Mesothelial cell of epicardium (in vitro differentiated cells): ENCODE measurements around the gene IL20RB. TPM values are rescaled to one million over a fixed set of nuclear protein-coding genes. Genes with fewer than 3 reads are reported as not detected.
A peak's percentile ranks its signal among the peaks of the same experiment; 100 is the strongest.

Source experiments
- DNase-seq, 2 experiments: peaks; one replicate each; pipeline ENCODE4 v3.0.0; 2021; ENCODE audit warnings: low spot score in 2 of 2; ENCODE audit not compliant: unreplicated experiment in 2 of 2
- H3K27ac Mint-ChIP-seq: 2 replicates; pipeline ENCODE4 v1.8.0; 2021; ENCODE audit warnings: mixed read lengths
- H3K27me3 Mint-ChIP-seq: 2 replicates; pipeline ENCODE4 v1.8.0; 2021; ENCODE audit warnings: low read depth, mixed read lengths
- H3K36me3 Mint-ChIP-seq: 2 replicates; pipeline ENCODE4 v1.8.0; 2021; ENCODE audit warnings: mixed read lengths
- H3K4me1 Mint-ChIP-seq: 2 replicates; pipeline ENCODE4 v1.8.0; 2021; ENCODE audit warnings: mixed read lengths
- H3K4me3 Mint-ChIP-seq: 2 replicates; pipeline ENCODE4 v1.8.0; 2021; ENCODE audit warnings: mild to moderate bottlenecking, moderate library complexity, mixed read lengths
- H3K9me3 Mint-ChIP-seq: 2 replicates; pipeline ENCODE4 v1.8.0; 2021; ENCODE audit warnings: mixed read lengths
- total RNA-seq: library from RNA; stranded (reverse); gene quantifications from 3 replicates; pipeline ENCODE4 v1.2.1, GENCODE V29; 2021
- TF ChIP-seq, protein P1 (sequence below): fragments of 200-600 bp; sonication (generic); IDR thresholded peaks from one replicate; pipeline ENCODE4 v1.5.0; 2021; ENCODE audit warnings: antibody characterized with exemption; ENCODE audit not compliant: unreplicated experiment

Gene IL20RB
- total RNA-seq, 1 donor from 2014 or later: 1.8 TPM

DNA sequence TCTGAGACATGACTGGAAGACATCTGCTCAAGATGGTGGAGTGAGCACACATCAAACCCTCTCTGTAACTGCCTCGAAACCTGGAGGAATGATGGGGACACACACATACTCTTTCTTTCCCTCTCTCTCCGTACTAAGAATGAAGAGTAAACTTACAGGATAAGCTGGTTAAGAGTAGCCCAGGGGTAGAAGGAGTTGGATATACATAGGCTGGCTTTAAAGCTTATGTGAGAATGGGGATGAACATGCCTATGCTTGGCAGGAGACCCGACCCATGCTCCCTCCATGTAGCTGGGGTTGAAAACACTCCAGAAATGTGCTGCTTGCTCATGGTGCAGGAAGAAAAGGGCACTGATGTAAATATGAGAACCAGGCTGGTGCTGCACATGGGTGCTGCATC, 68.9 kb downstream of the IL20RB start:
- Mint-ChIP-seq H3K4me1 (no peaks in the 10 kb centered on the region), H3K36me3 (no peaks in the 10 kb centered on the region), H3K27ac (no peak overlapping the region), H3K9me3 (no peaks in the 10 kb centered on the region), H3K4me3 (no peak overlapping the region), H3K27me3 (peaks cover 23% of the 10 kb centered on the region)
- DNase-seq: no peak
- TF ChIP-seq, protein P1, sequence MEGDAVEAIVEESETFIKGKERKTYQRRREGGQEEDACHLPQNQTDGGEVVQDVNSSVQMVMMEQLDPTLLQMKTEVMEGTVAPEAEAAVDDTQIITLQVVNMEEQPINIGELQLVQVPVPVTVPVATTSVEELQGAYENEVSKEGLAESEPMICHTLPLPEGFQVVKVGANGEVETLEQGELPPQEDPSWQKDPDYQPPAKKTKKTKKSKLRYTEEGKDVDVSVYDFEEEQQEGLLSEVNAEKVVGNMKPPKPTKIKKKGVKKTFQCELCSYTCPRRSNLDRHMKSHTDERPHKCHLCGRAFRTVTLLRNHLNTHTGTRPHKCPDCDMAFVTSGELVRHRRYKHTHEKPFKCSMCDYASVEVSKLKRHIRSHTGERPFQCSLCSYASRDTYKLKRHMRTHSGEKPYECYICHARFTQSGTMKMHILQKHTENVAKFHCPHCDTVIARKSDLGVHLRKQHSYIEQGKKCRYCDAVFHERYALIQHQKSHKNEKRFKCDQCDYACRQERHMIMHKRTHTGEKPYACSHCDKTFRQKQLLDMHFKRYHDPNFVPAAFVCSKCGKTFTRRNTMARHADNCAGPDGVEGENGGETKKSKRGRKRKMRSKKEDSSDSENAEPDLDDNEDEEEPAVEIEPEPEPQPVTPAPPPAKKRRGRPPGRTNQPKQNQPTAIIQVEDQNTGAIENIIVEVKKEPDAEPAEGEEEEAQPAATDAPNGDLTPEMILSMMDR: no peak

DNA sequence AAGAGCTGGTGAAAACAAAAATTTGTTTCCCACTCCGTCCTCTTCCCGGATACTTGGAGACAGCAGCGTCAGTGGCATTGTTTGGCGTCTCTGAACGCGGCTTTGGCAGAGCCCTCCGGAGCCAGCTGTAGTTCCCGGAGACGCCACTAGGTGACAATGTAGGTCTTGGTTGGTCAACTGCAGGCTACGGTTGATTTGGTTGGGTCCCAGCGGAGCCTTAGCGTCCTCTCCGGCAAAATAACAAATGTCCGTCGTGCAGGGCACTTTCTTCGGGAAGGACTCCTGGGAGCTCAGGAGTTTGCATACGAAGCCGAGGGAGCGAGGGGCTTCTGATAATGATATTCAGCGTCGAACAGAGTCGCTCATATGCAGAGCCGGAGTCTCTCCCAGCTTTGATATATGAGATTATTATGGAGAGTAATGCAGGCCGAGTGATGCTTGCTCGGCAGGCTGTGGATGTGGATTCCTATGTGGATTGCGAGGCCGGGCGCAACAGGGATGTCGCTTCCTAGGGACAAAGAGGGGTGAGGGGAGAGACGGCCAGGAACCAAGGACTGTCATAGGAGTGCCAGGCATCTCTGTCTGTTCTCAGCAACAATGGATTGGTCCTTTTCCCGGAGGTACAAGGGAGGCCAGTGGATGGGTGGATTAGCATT, 74.8 kb downstream of the IL20RB start:
- H3K9me3 Mint-ChIP-seq: no peaks in the 10 kb centered on the region
- H3K27ac Mint-ChIP-seq: no peak overlapping the region
- TF ChIP-seq, protein P1: peak; percentile 96
- H3K4me1 Mint-ChIP-seq: peaks cover 5% of the 10 kb centered on the region
- H3K27me3 Mint-ChIP-seq: peaks cover 47% of the 10 kb centered on the region
- peak overlapping the region; percentile 71 for H3K4me3 Mint-ChIP-seq
- DNase-seq: peak; percentile 65 to 94
- H3K36me3 Mint-ChIP-seq: no peaks in the 10 kb centered on the region

DNA sequence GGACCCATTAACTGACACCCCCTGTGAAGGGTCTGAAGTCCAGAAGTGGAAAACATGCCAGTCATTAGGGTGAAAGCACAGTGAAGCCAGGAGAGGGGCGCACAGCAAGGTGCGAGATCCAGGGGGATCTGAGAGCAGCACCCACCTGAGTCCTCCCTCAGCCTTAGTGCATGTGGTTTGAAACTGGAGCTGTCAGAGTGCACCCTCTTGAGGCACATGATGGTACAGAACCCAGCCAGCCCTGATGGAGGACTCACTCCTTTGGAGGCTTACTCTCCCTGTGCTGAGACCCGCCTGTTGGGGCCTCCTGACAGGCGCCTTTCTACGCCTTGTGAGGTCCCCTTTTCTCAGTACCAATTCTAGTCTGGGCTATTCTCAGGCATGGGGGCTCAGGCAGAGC, 77.8 kb downstream of the IL20RB start:
- no peak overlapping the region for H3K27ac Mint-ChIP-seq
- no peaks in the 10 kb centered on the region for H3K9me3 Mint-ChIP-seq
- no peak overlapping the region for H3K4me3 Mint-ChIP-seq
- TF ChIP-seq, protein P1: no peak
- H3K36me3 Mint-ChIP-seq: no peaks in the 10 kb centered on the region
- DNase-seq: no peak
- H3K27me3 Mint-ChIP-seq: peaks cover 37% of the 10 kb centered on the region
- peaks cover 5% of the 10 kb centered on the region for H3K4me1 Mint-ChIP-seq

DNA sequence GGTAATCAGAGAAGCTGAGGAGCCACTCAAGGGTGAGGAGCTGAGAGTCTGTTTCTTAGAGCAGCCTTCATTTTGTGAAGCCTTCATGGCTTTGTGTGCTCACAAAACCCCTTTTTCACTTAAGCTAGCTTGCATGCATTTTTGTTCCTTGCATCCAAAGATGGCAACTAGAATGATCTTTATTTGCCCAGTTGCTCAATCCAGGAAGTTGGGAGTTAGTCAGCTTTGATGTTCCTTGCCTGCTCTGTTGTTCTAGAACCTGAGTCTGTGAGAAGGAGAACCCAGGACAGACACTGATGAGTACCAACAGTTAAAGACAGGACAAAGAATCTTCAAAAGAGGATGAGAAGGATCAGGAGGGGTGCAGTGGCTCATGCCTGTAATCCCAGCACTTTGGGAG, 81.8 kb downstream of the IL20RB start:
- peaks cover 5% of the 10 kb centered on the region for H3K27me3 Mint-ChIP-seq
- H3K9me3 Mint-ChIP-seq: no peaks in the 10 kb centered on the region
- no peak overlapping the region for H3K4me3 Mint-ChIP-seq
- TF ChIP-seq, protein P1: no peak
- H3K36me3 Mint-ChIP-seq: no peaks in the 10 kb centered on the region
- H3K27ac Mint-ChIP-seq: no peak overlapping the region
- DNase-seq: no peak
- no peaks in the 10 kb centered on the region for H3K4me1 Mint-ChIP-seq

DNA sequence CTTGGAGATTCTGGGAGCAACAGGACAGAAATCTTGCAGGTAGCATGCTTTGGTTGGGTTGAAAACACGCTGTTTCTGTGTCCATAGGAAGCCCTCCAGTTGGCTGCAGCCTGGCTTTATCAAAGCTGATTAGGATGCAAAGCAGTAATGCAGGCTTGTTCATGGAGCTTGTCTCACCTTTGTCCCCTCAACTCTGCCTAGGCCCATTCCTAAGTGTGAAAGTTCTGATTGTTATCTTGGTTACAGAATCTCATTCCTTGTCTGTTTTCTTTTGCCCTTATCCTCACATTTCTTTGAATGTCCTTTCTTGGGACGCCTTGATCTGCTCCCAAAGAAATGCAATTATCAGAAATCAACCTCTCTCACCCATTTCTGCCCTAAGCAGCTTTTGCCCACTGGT, 83.5 kb downstream of the IL20RB start:
- Mint-ChIP-seq H3K36me3 (no peaks in the 10 kb centered on the region), H3K4me1 (no peaks in the 10 kb centered on the region), H3K27ac (no peak overlapping the region), H3K9me3 (no peaks in the 10 kb centered on the region), H3K27me3 (peaks cover 2% of the 10 kb centered on the region), H3K4me3 (no peak overlapping the region)
- TF ChIP-seq, protein P1: no peak
- DNase-seq: no peak
